NCI-H2107 treated with DMSO at 0.1 percent for 48 hours (cell line): ENCODE measurements around the gene GET4.
A peak's percentile ranks its signal among the peaks of the same experiment; 100 is the strongest.

Experiments used
- DNase-seq: peaks from one replicate; lab custom pipeline; 2025; ENCODE audit not compliant: unreplicated experiment; lab: John Stamatoyannopoulos, UW

Gene GET4, protein sequence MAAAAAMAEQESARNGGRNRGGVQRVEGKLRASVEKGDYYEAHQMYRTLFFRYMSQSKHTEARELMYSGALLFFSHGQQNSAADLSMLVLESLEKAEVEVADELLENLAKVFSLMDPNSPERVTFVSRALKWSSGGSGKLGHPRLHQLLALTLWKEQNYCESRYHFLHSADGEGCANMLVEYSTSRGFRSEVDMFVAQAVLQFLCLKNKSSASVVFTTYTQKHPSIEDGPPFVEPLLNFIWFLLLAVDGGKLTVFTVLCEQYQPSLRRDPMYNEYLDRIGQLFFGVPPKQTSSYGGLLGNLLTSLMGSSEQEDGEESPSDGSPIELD

GRCh38 chr7:876077-876971 lies at the start of gene GET4:
Gene GET4 (plus strand): TSS chr7:876554. CDS start chr7:876646, 92 bp downstream.
- peak; percentile 82 for DNase-seq

- DNase-seq, result peak; percentile 97
These were observed 47.4 kb upstream of the GET4 start for GRCh38 chr7:828793-829561.

GRCh38 chr7:830069-830468 lies 46.3 kb upstream of the GET4 start:
- DNase-seq, result peak; percentile 92

- peak; percentile 31 for DNase-seq
These were observed 44.7 kb upstream of the GET4 start for GRCh38 chr7:831596-832166.

DNA sequence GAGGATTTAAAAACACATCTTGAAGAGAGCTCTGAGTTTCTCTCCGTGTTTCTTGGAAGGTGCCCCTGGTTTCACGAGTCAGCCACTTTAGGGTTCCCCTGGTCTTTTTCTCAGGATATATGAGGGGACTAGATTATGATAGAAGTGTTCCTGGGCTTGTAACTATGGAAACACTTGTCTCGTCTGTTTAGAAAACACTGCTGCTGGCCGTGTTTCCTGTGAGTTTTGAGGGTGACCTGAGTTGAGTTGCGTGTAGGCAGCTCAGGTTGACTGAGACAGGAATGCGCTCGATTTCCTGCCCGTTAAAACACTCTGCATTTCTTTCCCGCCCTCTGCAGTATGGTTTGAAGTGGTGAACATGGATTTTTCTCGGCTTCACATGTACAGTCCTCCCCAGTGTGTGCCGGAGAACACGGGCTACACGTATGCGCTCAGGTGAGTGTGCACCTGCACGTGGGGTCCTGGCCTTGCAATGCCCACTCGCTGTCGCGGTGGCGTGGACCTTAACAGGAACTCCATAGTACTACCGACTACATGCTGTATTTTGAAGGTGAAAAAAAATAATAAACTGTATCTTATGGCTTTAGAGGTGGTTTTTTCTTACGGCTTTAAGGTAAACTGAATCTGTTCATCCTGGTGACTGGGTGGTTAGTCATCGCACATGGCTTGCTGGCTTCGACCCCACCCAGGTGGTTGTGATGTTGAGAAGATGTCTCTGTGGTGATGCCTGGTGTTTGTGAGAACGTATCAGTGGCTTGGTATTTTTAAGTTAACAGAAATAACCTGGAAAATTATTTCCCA lies 44.0 kb upstream of the GET4 start, which contains the start of gene SUN1:
Gene SUN1 (plus strand): TSS at position 310 of the 801 bp plus-strand sequence. CDS start 49 bp downstream, at position 359.
- DNase-seq, result peak; percentile 15

DNA sequence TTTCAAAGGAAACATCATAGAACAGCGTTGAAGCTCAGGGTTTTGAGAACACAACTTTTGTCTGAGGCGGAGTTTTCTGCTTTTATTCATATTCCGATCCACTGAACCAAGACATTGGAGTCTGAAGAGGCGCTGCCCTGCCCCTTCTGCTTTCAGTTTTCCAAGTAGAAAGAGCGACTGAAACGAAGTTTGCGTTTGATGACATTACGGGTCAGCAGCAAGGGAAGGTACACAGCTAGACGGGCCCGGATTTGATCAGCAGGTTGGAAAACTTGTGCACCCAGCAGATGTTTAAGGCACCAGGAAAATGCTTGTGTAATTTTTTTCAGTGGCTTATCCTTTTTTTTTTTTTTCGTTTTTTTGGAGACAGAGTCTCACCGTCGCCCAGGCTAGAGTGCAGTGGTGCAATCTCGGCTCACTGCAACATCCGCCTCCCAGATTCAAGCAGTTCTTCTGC lies 43.4 kb upstream of the GET4 start:
- no peak for DNase-seq

GRCh38 chr7:833601-834258 lies 42.6 kb upstream of the GET4 start:
- no peak for DNase-seq

DNA sequence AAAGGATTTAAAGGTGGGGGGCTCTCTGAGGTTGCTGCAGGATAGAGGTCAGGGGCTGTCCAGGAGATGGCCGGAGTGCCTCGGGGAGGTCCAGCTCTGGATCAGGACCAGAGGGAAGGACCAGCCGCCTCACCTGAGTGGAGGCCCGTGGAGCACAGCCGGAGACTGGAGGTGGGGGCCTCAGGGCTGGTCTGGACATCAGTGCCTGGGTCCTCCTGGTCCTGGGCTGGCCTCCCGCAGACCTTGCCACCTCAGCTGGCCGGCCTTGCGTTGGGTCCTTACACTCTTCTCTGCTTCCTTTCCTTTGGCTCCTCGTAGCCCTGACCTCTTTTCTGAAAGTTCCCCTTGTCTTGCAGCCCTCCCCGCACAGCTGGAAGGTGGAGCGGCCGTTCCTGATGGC lies 42.1 kb upstream of the GET4 start:
- DNase-seq, result no peak

- DNase-seq, result no peak
These were observed 41.3 kb upstream of the GET4 start for GRCh38 chr7:835021-835420.

DNA sequence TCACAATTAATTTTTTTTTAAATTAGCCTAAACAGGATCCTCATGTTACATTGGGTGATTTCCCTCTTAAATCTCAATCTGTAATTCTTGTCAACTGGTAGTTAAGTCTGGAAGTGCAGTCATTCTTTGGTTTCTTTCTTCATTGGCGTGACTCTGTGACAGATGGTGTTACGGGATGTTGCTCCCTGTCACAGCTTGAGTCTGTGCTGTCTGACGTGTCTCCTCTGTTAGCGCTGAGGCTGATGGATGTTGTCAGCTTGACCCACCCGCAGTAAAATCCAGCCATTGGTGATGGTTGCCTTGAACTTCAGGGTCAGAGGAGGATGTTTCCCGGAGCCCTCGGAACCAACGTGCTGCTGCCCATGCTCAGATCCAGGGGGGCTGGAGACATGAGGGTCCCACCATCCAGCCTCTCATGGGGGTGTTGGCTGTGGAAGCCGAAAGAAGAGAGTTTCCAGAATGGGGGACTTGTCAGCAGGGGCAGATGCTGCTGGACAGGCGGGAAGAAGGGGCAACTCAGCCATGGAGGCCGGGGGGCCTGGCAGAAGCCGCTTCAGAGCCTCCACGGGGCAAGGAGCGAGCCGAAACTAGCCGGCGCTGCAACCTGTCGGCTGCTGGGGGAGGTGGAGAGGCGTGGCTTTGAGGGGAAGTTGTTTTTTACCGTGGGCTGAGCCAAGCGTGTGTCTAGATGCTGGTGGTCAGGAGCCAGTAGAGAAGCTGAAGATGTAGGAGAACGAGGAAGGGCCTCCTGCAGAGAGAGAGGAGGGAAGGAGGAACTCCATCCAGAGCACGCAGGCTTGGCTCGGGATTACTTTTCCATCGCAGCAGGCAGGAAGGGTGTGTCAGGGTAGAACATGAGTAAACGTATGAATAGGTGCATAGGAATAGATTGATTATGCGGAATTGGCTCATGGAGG lies 40.6 kb upstream of the GET4 start:
- DNase-seq, result no peak

- DNase-seq, result no peak
These were observed 39.9 kb upstream of the GET4 start for GRCh38 chr7:836429-836828.

DNA sequence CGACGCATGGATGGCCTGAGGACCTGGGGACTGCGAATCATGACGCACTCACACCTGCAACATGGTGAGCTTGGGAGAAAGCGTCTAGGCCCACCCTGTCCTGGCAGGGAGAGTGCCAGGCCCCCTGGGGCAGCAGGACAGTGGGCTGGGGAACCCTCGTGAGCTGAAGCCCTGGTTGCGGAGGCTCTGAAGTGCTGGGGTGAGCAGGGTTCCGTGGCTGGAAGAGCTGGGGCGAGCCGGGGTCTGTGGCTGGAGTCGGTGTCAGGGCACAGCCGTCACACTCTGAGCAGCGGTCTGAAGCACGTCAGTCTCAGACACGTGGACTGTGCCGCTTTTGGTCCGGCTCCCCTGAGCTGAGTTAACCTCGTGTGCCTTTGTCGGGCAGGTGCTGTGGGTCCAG lies 39.4 kb upstream of the GET4 start:
- DNase-seq, result no peak

DNA sequence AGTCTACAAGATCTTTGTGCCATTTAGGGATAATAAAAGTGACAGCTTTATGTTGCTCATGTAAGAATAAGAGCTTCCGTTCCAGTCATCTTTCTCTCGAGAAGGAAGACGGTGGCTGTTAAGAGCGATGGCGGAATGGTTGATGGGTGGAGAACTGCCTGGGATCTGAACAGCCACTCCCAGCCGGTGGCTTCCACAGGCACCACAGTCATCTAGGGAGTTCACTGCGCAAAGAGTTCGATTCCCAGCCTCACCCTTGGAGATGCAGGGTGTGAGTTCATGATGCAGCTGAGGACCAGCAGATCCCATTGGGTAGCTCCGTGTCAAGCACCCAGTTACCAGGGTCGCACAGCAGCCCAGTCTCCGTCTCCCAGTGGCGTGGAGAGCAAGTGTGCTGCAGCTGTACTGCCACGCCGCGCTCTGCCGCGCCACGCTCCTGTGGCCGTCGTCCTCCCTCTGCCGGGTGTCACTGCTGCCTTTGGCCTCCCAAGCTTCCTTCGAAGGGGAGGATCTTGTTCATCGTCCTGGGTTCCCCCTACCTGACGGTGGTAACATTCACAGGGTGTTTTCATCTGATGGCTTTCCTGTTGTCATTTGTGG lies 36.3 kb upstream of the GET4 start:
- DNase-seq, result no peak

DNA sequence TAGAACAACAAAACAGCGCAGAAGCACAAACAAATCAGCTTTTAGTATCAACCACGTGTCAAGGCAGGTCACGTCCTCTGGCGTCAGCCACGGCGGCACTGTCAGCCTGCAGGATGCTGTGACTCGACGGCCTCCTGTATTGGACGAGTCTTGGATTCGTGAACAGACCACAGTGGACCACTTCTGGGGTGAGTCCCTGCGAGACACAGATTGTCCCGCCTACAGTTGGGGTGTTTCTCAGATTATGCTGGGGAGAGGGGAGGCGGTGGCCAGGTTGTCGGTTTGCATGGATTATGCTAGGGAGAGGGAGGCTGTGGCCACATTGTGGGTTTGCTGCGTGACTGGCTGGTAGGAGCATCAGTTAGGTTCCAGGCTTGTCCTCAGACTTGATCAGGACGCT lies 34.4 kb upstream of the GET4 start:
- DNase-seq, result no peak

- DNase-seq, result no peak
These were observed 33.8 kb upstream of the GET4 start for GRCh38 chr7:842431-843031.

DNA sequence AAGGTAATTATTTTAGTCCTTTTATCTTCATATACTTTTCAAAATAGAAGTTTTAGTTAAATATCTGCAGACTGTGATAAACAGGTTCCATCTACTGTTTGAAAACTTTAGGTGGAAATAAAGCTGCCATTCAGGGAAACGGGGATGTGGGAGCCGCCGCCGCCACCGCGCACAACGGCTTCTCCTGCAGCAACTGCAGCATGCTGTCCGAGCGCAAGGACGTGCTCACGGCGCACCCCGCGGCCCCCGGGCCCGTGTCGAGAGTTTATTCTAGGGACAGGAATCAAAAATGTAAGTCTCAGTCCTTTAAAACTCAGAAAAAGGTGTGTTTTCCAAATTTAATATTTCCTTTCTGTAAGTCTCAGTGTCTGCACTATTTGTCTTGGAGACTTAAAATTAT lies 33.1 kb upstream of the GET4 start:
- no peak for DNase-seq

GRCh38 chr7:844043-844442 lies 32.3 kb upstream of the GET4 start:
- DNase-seq, result no peak

- no peak for DNase-seq
These were observed 31.8 kb upstream of the GET4 start for GRCh38 chr7:844514-844913.
